Ascending aorta (tissue), 2 donors: Measurements from ENCODE around the gene ZBTB26. TPM values are rescaled to one million over a fixed set of nuclear protein-coding genes. Genes with fewer than 3 reads are reported as not detected.
A peak's percentile ranks its signal among the peaks of the same experiment; 100 is the strongest.

ENCODE experiments used
- DNase-seq, 2 donors: peaks; one replicate each; pipeline ENCODE4 v3.0.0-alpha.2; 2019; ENCODE audit warnings: low spot score in 2 of 2
- H3K27ac ChIP-seq, 2 donors: fragments of 200-600 bp; sonication (generic); one replicate each; pipeline ENCODE4 v1.5.1; 2016 to 2017; ENCODE audit warnings: mild to moderate bottlenecking in 1 of 2
- H3K27me3 ChIP-seq: fragments of 200-600 bp; sonication (generic); one replicate; pipeline ENCODE4 v1.5.1; 2017
- H3K36me3 ChIP-seq, 2 donors: fragments of 200-600 bp; sonication (generic); one replicate each; pipeline ENCODE4 v1.5.1; 2016
- H3K4me1 ChIP-seq, 2 donors: fragments of 200-600 bp; sonication (generic); one replicate each; pipeline ENCODE4 v1.5.1; 2016 to 2017; ENCODE audit warnings: mild to moderate bottlenecking in 1 of 2
- H3K4me3 ChIP-seq, 2 donors: fragments of 200-600 bp; sonication (generic); one replicate each; pipeline ENCODE4 v1.5.1; 2016 to 2017; ENCODE audit warnings: mild to moderate bottlenecking in 1 of 2
- H3K9me3 ChIP-seq, 2 donors: fragments of 200-600 bp; sonication (generic); one replicate each; pipeline ENCODE4 v1.5.1; 2016
- intact Hi-C: fragments of 100-400 bp; cut with DNase I; formaldehyde crosslinking; loops from one replicate; pipeline ENCODE4 v1.15.1; 2023
- total RNA-seq: library from RNA; depleted of rRNA; stranded (reverse); fragments of >200 nt; gene quantifications from one replicate; pipeline ENCODE4 v1.1.0, GENCODE V29; 2016
- TF ChIP-seq, protein P1 (sequence below), 3 experiments: fragments of 200-600 bp in 2 of 3; fragments of 450-650 bp in 1 of 3; sonication (generic) in 2 of 3; IDR thresholded peaks; one replicate each; pipeline ENCODE4 v1.5.1; 2016 to 2019; ENCODE audit warnings: antibody characterized with exemption in 3 of 3, mild to moderate bottlenecking in 1 of 3, moderate library complexity in 1 of 3

ZBTB26 gene
- total RNA-seq, 1 donor from 2014 or later: 0.96 TPM

DNA sequence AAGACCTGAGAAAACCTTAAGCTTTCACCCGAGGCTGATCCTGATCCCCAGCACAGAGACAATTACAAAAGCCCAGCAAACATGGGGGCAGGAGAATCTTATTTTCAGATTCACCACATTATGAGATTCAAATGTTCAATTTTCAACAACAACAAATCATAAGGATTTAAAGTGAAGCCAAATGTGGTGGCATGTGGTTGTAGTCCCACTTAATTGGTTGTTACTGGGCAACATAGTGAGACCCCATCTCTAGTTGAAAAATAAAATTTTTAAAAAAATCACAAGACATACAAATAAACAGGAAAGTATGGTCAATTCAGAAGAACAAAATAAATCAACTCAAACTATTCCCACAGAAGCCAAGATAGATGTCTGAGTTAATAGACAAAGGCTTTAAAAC, 5.6 kb upstream of the ZBTB26 start:
- H3K27me3 ChIP-seq: no peaks in the 10 kb centered on the region
- intact Hi-C loops: no loop called here
- TF ChIP-seq, protein P1, sequence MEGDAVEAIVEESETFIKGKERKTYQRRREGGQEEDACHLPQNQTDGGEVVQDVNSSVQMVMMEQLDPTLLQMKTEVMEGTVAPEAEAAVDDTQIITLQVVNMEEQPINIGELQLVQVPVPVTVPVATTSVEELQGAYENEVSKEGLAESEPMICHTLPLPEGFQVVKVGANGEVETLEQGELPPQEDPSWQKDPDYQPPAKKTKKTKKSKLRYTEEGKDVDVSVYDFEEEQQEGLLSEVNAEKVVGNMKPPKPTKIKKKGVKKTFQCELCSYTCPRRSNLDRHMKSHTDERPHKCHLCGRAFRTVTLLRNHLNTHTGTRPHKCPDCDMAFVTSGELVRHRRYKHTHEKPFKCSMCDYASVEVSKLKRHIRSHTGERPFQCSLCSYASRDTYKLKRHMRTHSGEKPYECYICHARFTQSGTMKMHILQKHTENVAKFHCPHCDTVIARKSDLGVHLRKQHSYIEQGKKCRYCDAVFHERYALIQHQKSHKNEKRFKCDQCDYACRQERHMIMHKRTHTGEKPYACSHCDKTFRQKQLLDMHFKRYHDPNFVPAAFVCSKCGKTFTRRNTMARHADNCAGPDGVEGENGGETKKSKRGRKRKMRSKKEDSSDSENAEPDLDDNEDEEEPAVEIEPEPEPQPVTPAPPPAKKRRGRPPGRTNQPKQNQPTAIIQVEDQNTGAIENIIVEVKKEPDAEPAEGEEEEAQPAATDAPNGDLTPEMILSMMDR (IDR thresholded peaks at IDR 0.05): no peak
- no peak overlapping the region for H3K4me3 ChIP-seq
- no peak overlapping the region for H3K27ac ChIP-seq
- H3K36me3 ChIP-seq: peaks cover 13 to 17% of the 10 kb centered on the region in 2 donors
- H3K4me1 ChIP-seq: peaks cover 7 to 14% of the 10 kb centered on the region in 2 donors
- DNase-seq: no peak
- no peaks in the 10 kb centered on the region for H3K9me3 ChIP-seq

DNA sequence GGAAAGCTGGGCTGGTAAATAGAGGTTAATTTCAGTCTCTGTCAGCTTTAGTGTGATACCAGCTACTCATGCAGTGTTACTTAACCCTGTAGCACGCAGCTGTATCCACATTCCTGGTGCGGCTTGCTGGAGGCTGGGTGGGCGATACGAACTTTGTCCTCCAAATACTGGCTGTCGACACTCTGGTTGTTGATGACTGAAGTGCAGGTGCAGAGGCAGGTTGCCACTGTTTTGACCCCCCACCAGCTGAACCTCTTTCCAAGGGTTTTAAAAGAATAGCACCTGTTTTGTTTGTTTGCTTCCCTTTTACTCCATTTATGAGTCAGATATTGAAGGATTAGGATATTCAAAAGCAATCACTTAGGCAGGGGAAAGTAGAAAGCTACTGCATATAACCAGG, 5.2 kb upstream of the ZBTB26 start:
- no peaks in the 10 kb centered on the region for H3K27me3 ChIP-seq
- DNase-seq: no peak
- intact Hi-C loops: no loop called here
- TF ChIP-seq, protein P1 (IDR thresholded peaks at IDR 0.05): no peak
- H3K36me3 ChIP-seq: peaks cover 13 to 17% of the 10 kb centered on the region in 2 donors
- peaks cover 6 to 13% of the 10 kb centered on the region in 2 donors for H3K4me1 ChIP-seq
- no peak overlapping the region for H3K4me3 ChIP-seq
- H3K9me3 ChIP-seq: no peaks in the 10 kb centered on the region
- H3K27ac ChIP-seq: no peak overlapping the region

DNA sequence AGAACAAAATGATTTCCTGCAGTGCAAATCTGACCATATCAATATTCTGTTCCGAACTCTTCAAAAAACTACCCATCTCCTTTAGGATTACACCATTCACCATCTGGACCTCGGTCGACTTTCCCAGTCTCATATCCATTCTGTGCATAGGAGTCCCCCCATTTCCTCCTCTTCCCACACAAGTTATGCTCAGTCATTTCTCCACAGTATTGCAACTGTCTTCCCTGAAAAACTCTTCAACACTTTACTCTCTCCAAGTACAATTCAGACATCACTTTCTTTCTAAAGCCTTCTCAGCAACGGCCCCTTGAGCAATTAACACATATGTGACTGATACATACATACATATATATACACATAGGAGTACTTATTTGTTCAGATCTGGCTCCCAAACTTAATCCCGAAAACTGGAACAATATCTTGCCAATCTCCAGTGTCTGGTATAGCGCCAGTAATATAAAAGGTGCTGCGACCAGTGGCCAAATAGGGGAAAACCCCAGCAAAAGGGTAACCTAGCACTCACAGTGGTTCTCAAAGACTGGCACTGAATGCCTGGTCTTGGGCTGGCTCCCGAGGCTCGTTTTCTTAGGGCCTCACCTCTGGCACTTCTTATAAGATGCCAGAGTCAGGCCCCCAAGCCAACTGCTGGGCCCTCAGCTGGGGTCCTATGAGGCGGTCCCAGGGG, 629 bp downstream of the ZBTB26 start:
- no peaks in the 10 kb centered on the region for H3K36me3 ChIP-seq
- peaks cover 6 to 20% of the 10 kb centered on the region in 2 donors for H3K4me1 ChIP-seq
- TF ChIP-seq, protein P1 (IDR thresholded peaks at IDR 0.05): no peak
- peak overlapping the region; percentile 82 to 84 for H3K4me3 ChIP-seq
- H3K27me3 ChIP-seq: no peaks in the 10 kb centered on the region
- DNase-seq: no peak
- H3K27ac ChIP-seq: peak overlapping the region; percentile 78 to 80
- no peaks in the 10 kb centered on the region for H3K9me3 ChIP-seq
- intact Hi-C loops: loop anchor here (1.0 to 2.0 kb wide), 5 partner anchors 10 to 102 kb away; partner anchors contain the start of genes PDCL, RC3H2 and ZBTB6

DNA sequence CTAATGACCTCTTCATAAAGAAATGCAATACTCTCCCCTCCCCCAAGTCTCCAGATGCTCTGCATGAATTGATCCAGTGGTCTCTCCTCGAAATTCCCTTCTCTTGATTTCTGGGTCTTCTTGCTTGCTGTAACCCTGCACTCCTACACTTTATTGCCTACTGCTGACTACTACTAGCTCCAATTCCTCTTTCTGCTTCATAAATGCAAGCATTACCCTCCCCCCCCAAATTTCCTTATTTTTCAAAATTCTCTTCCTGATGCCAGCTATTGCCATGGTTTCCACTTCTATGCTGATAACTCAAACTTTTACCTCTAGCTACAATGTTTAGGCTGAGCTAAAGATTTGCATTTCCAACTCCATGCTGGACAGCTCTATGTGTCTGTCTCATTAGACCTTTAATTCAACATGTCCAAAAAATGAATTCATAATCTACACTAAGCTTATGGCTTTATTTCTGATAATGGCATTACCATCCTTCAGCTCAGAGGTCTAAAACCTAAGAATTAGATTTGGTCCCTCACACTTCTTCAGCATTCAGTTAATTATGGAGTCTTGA, 1.4 kb downstream of the ZBTB26 start:
- H3K36me3 ChIP-seq: no peaks in the 10 kb centered on the region
- peaks cover 6 to 20% of the 10 kb centered on the region in 2 donors for H3K4me1 ChIP-seq
- intact Hi-C loops: loop anchor here (2.0 kb wide), 1 partner anchor 17 kb away; the partner anchor contains the start of gene ZBTB6
- H3K27ac ChIP-seq: no peak overlapping the region
- peak overlapping the region in 1 of 2 donors; percentile 82 for H3K4me3 ChIP-seq
- H3K9me3 ChIP-seq: no peaks in the 10 kb centered on the region
- TF ChIP-seq, protein P1 (IDR thresholded peaks at IDR 0.05): no peak
- DNase-seq: no peak
- no peaks in the 10 kb centered on the region for H3K27me3 ChIP-seq

DNA sequence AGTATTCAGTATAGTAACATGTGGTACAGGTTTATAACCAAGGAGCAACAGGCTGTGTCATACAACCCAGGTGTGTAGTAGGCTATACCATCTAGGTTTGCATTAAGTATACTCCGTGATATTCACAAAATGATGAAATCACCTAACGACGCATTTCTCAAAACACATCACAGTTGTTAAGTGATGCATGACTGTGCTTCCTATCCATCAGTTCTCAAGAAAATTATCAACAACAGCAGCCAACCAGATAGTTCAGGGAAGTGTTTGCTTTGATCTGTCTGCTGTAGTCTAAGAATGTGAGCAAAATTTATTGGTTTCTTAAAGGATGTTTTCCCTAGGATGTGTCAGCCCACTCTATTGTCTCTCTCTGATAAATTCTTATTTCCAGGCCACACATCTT, 7.4 kb downstream of the ZBTB26 start:
- no peak for DNase-seq
- intact Hi-C loops: no loop called here
- Histone ChIP-seq H3K9me3 (no peaks in the 10 kb centered on the region), H3K4me3 (no peak overlapping the region), H3K4me1 (no peaks in the 10 kb centered on the region), H3K36me3 (peaks cover 5 to 17% of the 10 kb centered on the region in 2 donors), H3K27me3 (no peaks in the 10 kb centered on the region), H3K27ac (no peak overlapping the region)
- TF ChIP-seq, protein P1 (IDR thresholded peaks at IDR 0.05): no peak
